Measurements from ENCODE around the gene DLGAP5. TPM values are rescaled to one million over a fixed set of nuclear protein-coding genes. Genes with fewer than 3 reads are reported as not detected.

The DLGAP5 gene
- total and polyA plus RNA-seq, 2 of the 13 experiments (the other 11 are each of a cell fraction or from before 2014, with no cell fraction given), result 7.7 to 55.8 TPM

DNA sequence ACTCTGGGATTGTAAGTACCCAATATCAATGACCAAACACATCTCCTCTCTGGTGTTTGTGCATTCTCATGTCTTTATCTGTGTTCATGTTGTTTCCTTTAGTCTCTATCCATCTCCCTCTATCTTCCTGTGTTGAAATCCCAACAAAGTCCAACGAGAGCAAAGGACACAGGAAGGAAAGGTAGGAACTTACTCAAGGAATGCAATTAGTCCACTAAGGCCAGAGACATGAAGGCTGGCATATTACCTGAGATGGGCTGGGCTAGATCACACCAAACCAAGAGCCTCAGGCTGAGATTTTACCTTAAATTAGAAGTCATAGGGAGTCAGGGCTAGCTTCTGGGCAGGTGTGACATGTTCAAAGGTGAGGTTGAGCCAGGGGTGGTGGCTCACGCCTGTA is 76.7 kb downstream of the DLGAP5 start:
- ATAC-seq, result peak; percentile 19
- Histone ChIP-seq H3K4me2 (ENCODE audit: low read depth, low read length) (0 out of 2 replicates have a peak overlapping the region, but pooled peaks have one; percentile 23), H3K4me1 (ENCODE audit: insufficient read depth, low read length) (peaks cover 56% of the 10 kb centered on the region), H3K79me2 (ENCODE audit: insufficient read depth, low read length) (no peaks in the 10 kb centered on the region), H4K20me1 (ENCODE audit: insufficient read depth, low read length) (no peaks in the 10 kb centered on the region), H2AFZ (ENCODE audit: low read length) (no peak overlapping the region), H3K9ac (ENCODE audit: insufficient read depth, low read depth, low read length) (no peak overlapping the region), H3K36me3 (replicated peaks in 1 of 2; ENCODE audit: control insufficient read depth in 1 of 2, insufficient read depth in 2 of 2, low read length in 2 of 2) (no peaks in the 10 kb centered on the region), H3K9me3 (ENCODE audit: low read length) (no peaks in the 10 kb centered on the region), H3K27ac (ENCODE audit: extremely low read length, insufficient read depth, low read length) (peak overlapping the region; percentile 21), H3K27me3 (ENCODE audit: control insufficient read depth in 1 of 2, insufficient read depth in 2 of 2, low read length in 2 of 2) (no peaks in the 10 kb centered on the region), H3K4me3 (replicated peaks in 1 of 3; ENCODE audit: insufficient read depth in 1 of 3, low read depth in 2 of 3, low read length in 3 of 3) (no peak overlapping the region)
- FAIRE-seq, result no peak
- WGBS (ENCODE audit: low lambda C conversion rate), result 18% methylated on average over 2 of the region's 2 CpGs
- ChIA-PET POLR2A (interaction anchor here (3.9 kb wide), 1 partner anchor 12 kb away, joined by 19 read pairs; no protein-coding TSS in a partner anchor), CTCF (ENCODE audit: low intra/inter-chr PET ratio, low total read pairs) (no interaction called here)
- in situ Hi-C loops (cut with HindIII; ENCODE audit: extremely low pct_ligation_motif_present, low pct_unique_long_range_greater_than_20kb) (no loop called here), intact Hi-C loops (cut with micrococcal nuclease; ENCODE audit: unreplicated experiment) (loop anchor here (2.0 kb wide), 1 partner anchor 14 kb away; the partner anchor contains the start of gene LGALS3)
- DNase-seq (ENCODE audit: low spot score), result peak; percentile 60
- no TSS peak for BruUV-seq (replicated peaks)
- TF ChIP-seq, protein P1, sequence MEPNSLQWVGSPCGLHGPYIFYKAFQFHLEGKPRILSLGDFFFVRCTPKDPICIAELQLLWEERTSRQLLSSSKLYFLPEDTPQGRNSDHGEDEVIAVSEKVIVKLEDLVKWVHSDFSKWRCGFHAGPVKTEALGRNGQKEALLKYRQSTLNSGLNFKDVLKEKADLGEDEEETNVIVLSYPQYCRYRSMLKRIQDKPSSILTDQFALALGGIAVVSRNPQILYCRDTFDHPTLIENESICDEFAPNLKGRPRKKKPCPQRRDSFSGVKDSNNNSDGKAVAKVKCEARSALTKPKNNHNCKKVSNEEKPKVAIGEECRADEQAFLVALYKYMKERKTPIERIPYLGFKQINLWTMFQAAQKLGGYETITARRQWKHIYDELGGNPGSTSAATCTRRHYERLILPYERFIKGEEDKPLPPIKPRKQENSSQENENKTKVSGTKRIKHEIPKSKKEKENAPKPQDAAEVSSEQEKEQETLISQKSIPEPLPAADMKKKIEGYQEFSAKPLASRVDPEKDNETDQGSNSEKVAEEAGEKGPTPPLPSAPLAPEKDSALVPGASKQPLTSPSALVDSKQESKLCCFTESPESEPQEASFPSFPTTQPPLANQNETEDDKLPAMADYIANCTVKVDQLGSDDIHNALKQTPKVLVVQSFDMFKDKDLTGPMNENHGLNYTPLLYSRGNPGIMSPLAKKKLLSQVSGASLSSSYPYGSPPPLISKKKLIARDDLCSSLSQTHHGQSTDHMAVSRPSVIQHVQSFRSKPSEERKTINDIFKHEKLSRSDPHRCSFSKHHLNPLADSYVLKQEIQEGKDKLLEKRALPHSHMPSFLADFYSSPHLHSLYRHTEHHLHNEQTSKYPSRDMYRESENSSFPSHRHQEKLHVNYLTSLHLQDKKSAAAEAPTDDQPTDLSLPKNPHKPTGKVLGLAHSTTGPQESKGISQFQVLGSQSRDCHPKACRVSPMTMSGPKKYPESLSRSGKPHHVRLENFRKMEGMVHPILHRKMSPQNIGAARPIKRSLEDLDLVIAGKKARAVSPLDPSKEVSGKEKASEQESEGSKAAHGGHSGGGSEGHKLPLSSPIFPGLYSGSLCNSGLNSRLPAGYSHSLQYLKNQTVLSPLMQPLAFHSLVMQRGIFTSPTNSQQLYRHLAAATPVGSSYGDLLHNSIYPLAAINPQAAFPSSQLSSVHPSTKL (CRISPR knock-in tag; IDR thresholded peaks at IDR 0.05), result peak; percentile 63
- TF ChIP-seq SP5 (CRISPR knock-in tag; IDR thresholded peaks at IDR 0.05; ENCODE audit: borderline replicate concordance, low read depth) (peak; percentile 14; the same call in 1 of the 2 replicates), TCF7 (IDR thresholded peaks at IDR 0.05; ENCODE audit: low read depth) (0 out of 2 replicates have a peak, but pooled peaks have one; percentile 18), ZNF282 (IDR thresholded peaks at IDR 0.05; ENCODE audit: partially characterized antibody) (no peak), ZNF614 (CRISPR knock-in tag; IDR thresholded peaks at IDR 0.05; ENCODE audit: borderline replicate concordance) (0 out of 2 replicates have a peak, but pooled peaks have one; percentile 31), PPARG (CRISPR knock-in tag; conservative IDR thresholded peaks at IDR 0.05) (peak; percentile 81), FOXO1 (CRISPR knock-in tag; IDR thresholded peaks at IDR 0.05) (peak; percentile 14; the same call in 1 of the 2 replicates), NCOA2 (CRISPR knock-in tag; IDR thresholded peaks at IDR 0.05) (peak; percentile 39; the same call in 1 of the 2 replicates), HNF4G (IDR thresholded peaks at IDR 0.05; ENCODE audit: borderline replicate concordance, low read depth, low read length) (peak; percentile 45; the same call in 1 of the 2 replicates), HNF4G (CRISPR knock-in tag; IDR thresholded peaks at IDR 0.05; ENCODE audit: borderline replicate concordance, low read depth) (peak; percentile 24; the same call in 1 of the 2 replicates), MIER2 (CRISPR knock-in tag; IDR thresholded peaks at IDR 0.05) (peak; percentile 51; the same call in 1 of the 2 replicates), SIX4 (CRISPR knock-in tag; IDR thresholded peaks at IDR 0.05) (no peak), ATM (IDR thresholded peaks at IDR 0.05; ENCODE audit: borderline replicate concordance) (no peak)
- TF ChIP-seq, protein P2, sequence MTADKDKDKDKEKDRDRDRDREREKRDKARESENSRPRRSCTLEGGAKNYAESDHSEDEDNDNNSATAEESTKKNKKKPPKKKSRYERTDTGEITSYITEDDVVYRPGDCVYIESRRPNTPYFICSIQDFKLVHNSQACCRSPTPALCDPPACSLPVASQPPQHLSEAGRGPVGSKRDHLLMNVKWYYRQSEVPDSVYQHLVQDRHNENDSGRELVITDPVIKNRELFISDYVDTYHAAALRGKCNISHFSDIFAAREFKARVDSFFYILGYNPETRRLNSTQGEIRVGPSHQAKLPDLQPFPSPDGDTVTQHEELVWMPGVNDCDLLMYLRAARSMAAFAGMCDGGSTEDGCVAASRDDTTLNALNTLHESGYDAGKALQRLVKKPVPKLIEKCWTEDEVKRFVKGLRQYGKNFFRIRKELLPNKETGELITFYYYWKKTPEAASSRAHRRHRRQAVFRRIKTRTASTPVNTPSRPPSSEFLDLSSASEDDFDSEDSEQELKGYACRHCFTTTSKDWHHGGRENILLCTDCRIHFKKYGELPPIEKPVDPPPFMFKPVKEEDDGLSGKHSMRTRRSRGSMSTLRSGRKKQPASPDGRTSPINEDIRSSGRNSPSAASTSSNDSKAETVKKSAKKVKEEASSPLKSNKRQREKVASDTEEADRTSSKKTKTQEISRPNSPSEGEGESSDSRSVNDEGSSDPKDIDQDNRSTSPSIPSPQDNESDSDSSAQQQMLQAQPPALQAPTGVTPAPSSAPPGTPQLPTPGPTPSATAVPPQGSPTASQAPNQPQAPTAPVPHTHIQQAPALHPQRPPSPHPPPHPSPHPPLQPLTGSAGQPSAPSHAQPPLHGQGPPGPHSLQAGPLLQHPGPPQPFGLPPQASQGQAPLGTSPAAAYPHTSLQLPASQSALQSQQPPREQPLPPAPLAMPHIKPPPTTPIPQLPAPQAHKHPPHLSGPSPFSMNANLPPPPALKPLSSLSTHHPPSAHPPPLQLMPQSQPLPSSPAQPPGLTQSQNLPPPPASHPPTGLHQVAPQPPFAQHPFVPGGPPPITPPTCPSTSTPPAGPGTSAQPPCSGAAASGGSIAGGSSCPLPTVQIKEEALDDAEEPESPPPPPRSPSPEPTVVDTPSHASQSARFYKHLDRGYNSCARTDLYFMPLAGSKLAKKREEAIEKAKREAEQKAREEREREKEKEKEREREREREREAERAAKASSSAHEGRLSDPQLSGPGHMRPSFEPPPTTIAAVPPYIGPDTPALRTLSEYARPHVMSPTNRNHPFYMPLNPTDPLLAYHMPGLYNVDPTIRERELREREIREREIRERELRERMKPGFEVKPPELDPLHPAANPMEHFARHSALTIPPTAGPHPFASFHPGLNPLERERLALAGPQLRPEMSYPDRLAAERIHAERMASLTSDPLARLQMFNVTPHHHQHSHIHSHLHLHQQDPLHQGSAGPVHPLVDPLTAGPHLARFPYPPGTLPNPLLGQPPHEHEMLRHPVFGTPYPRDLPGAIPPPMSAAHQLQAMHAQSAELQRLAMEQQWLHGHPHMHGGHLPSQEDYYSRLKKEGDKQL (CRISPR knock-in tag; IDR thresholded peaks at IDR 0.05; ENCODE audit: low read depth), result no peak
